GM23338 (cell line): ENCODE measurements around the gene CCS. TPM values are rescaled to one million over a fixed set of nuclear protein-coding genes. Genes with fewer than 3 reads are reported as not detected.

Experiments used
- EZH2phosphoT487 ChIP-seq: fragments of 200-600 bp; sonication (generic); IDR thresholded peaks from one replicate; pipeline ENCODE4 v1.8.1; 2018; ENCODE audit warnings: antibody characterized with exemption; ENCODE audit not compliant: unreplicated experiment
- NANOG ChIP-seq: IDR thresholded peaks from 2 replicates; pipeline ENCODE4 v1.6.1; 2016; ENCODE audit warnings: antibody characterized with exemption, borderline replicate concordance
- STAT1 ChIP-seq: IDR thresholded peaks from one replicate; pipeline ENCODE4 v1.6.1; 2016; ENCODE audit warnings: antibody characterized with exemption; ENCODE audit not compliant: unreplicated experiment
- ZNF114 ChIP-seq: fragments of 250-450 bp; sonication (Bioruptor Pico); IDR thresholded peaks from 2 replicates; pipeline ENCODE4 v1.5.0; 2020; ENCODE audit warnings: mild to moderate bottlenecking, moderate library complexity
- polyA plus RNA-seq: library from polyadenylated mRNA; unstranded; fragments of >200 nt; fragmentation: Nextera tagmentation; extraction: Ambion mirVana; gene quantifications from 2 replicates; pipeline ENCODE4 v1.2.1, GENCODE V29; 2016
- total RNA-seq: library from RNA; depleted of rRNA; stranded (reverse); fragments of >200 nt; shearing (Covaris generic); gene quantifications from 2 replicates; pipeline ENCODE4 v1.2.3, GENCODE V29; 2014
- TF ChIP-seq, protein P1 (sequence below): fragments of 250-450 bp; sonication (Bioruptor Pico); IDR thresholded peaks from 2 replicates; pipeline ENCODE4 v1.5.0; 2020; ENCODE audit warnings: mild to moderate bottlenecking, moderate library complexity
- TF ChIP-seq, protein P2 (sequence below): IDR thresholded peaks from 2 replicates; pipeline ENCODE4 v1.6.1; 2016; ENCODE audit warnings: antibody characterized with exemption
- TF ChIP-seq, protein P3 (sequence below): IDR thresholded peaks from one replicate; pipeline ENCODE4 v1.6.1; 2018; ENCODE audit warnings: antibody characterized with exemption; ENCODE audit not compliant: unreplicated experiment

Gene CCS
- total and polyA plus RNA-seq, 2 experiments from 2014 or later, result 36.1 to 60.7 TPM

DNA sequence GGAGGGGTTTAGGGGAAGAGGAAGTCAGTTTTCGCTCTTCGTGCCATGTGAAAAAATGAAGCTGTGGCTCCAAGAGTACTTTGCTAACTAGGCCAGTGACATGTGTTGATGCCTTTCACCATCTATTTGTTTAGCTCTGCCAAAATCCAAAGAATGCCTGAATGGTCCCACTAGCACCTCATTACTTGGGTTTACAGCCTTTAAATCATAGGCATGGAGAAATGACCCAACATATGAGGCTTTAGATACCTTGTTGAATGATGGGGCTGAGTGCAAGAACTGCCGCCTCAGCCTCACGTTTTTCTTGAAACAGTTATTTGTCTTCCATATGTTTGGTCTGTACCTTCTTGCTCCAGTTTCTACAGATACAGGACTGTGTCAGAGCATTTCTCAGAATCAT lies 53.8 kb downstream of the CCS start (continued):
- TF ChIP-seq, protein P1, sequence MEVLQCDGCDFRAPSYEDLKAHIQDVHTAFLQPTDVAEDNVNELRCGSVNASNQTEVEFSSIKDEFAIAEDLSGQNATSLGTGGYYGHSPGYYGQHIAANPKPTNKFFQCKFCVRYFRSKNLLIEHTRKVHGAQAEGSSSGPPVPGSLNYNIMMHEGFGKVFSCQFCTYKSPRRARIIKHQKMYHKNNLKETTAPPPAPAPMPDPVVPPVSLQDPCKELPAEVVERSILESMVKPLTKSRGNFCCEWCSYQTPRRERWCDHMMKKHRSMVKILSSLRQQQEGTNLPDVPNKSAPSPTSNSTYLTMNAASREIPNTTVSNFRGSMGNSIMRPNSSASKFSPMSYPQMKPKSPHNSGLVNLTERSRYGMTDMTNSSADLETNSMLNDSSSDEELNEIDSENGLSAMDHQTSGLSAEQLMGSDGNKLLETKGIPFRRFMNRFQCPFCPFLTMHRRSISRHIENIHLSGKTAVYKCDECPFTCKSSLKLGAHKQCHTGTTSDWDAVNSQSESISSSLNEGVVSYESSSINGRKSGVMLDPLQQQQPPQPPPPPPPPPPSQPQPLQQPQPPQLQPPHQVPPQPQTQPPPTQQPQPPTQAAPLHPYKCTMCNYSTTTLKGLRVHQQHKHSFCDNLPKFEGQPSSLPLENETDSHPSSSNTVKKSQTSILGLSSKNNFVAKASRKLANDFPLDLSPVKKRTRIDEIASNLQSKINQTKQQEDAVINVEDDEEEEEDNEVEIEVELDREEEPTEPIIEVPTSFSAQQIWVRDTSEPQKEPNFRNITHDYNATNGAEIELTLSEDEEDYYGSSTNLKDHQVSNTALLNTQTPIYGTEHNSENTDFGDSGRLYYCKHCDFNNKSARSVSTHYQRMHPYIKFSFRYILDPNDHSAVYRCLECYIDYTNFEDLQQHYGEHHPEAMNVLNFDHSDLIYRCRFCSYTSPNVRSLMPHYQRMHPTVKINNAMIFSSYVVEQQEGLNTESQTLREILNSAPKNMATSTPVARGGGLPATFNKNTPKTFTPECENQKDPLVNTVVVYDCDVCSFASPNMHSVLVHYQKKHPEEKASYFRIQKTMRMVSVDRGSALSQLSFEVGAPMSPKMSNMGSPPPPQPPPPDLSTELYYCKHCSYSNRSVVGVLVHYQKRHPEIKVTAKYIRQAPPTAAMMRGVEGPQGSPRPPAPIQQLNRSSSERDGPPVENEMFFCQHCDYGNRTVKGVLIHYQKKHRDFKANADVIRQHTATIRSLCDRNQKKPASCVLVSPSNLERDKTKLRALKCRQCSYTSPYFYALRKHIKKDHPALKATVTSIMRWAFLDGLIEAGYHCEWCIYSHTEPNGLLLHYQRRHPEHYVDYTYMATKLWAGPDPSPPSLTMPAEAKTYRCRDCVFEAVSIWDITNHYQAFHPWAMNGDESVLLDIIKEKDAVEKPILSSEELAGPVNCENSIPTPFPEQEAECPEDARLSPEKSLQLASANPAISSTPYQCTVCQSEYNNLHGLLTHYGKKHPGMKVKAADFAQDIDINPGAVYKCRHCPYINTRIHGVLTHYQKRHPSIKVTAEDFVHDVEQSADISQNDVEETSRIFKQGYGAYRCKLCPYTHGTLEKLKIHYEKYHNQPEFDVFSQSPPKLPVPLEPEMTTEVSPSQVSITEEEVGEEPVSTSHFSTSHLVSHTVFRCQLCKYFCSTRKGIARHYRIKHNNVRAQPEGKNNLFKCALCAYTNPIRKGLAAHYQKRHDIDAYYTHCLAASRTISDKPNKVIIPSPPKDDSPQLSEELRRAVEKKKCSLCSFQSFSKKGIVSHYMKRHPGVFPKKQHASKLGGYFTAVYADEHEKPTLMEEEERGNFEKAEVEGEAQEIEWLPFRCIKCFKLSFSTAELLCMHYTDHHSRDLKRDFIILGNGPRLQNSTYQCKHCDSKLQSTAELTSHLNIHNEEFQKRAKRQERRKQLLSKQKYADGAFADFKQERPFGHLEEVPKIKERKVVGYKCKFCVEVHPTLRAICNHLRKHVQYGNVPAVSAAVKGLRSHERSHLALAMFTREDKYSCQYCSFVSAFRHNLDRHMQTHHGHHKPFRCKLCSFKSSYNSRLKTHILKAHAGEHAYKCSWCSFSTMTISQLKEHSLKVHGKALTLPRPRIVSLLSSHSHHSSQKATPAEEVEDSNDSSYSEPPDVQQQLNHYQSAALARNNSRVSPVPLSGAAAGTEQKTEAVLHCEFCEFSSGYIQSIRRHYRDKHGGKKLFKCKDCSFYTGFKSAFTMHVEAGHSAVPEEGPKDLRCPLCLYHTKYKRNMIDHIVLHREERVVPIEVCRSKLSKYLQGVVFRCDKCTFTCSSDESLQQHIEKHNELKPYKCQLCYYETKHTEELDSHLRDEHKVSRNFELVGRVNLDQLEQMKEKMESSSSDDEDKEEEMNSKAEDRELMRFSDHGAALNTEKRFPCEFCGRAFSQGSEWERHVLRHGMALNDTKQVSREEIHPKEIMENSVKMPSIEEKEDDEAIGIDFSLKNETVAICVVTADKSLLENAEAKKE (CRISPR knock-in tag), result no peak
- TF ChIP-seq STAT1, result no peak
- TF ChIP-seq, protein P2, sequence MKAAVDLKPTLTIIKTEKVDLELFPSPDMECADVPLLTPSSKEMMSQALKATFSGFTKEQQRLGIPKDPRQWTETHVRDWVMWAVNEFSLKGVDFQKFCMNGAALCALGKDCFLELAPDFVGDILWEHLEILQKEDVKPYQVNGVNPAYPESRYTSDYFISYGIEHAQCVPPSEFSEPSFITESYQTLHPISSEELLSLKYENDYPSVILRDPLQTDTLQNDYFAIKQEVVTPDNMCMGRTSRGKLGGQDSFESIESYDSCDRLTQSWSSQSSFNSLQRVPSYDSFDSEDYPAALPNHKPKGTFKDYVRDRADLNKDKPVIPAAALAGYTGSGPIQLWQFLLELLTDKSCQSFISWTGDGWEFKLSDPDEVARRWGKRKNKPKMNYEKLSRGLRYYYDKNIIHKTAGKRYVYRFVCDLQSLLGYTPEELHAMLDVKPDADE, result no peak
- TF ChIP-seq NANOG, result no peak
- no peak for TF ChIP-seq EZH2phosphoT487
- no peak for TF ChIP-seq ZNF114 (CRISPR knock-in tag)
- TF ChIP-seq, protein P3, sequence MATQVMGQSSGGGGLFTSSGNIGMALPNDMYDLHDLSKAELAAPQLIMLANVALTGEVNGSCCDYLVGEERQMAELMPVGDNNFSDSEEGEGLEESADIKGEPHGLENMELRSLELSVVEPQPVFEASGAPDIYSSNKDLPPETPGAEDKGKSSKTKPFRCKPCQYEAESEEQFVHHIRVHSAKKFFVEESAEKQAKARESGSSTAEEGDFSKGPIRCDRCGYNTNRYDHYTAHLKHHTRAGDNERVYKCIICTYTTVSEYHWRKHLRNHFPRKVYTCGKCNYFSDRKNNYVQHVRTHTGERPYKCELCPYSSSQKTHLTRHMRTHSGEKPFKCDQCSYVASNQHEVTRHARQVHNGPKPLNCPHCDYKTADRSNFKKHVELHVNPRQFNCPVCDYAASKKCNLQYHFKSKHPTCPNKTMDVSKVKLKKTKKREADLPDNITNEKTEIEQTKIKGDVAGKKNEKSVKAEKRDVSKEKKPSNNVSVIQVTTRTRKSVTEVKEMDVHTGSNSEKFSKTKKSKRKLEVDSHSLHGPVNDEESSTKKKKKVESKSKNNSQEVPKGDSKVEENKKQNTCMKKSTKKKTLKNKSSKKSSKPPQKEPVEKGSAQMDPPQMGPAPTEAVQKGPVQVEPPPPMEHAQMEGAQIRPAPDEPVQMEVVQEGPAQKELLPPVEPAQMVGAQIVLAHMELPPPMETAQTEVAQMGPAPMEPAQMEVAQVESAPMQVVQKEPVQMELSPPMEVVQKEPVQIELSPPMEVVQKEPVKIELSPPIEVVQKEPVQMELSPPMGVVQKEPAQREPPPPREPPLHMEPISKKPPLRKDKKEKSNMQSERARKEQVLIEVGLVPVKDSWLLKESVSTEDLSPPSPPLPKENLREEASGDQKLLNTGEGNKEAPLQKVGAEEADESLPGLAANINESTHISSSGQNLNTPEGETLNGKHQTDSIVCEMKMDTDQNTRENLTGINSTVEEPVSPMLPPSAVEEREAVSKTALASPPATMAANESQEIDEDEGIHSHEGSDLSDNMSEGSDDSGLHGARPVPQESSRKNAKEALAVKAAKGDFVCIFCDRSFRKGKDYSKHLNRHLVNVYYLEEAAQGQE, result no peak
